Thyroid gland (tissue), 4 donors: ENCODE measurements around the gene MARK4. TPM values are rescaled to one million over a fixed set of nuclear protein-coding genes. Genes with fewer than 3 reads are reported as not detected.

Experiments used
- DNase-seq, 2 donors: peaks; one replicate each; pipeline ENCODE4 v3.0.0-alpha.2; 2019
- H3K27ac ChIP-seq, 3 donors: fragments of 200-600 bp; sonication (generic); 1 replicate in 2 of 3; 2 replicates in 1 of 3; pipeline ENCODE4 v1.5.1; 2016 to 2019; ENCODE audit warnings: mild to moderate bottlenecking in 1 of 3, moderate library complexity in 1 of 3
- H3K27me3 ChIP-seq: fragments of 200-600 bp; sonication (generic); one replicate; pipeline ENCODE4 v1.5.1; 2019
- H3K36me3 ChIP-seq, 2 donors: fragments of 200-600 bp; sonication (generic); one replicate each; pipeline ENCODE4 v1.5.1; 2016 to 2019
- H3K4me1 ChIP-seq, 2 donors: fragments of 200-600 bp; sonication (generic); one replicate each; pipeline ENCODE4 v1.5.1; 2017 to 2019
- H3K4me3 ChIP-seq, 3 donors: fragments of 200-600 bp; sonication (generic); replicated peaks in 1 of 3; 1 replicate in 2 of 3; 2 replicates in 1 of 3; pipeline ENCODE4 v1.5.1; 2016; ENCODE audit warnings: mild to moderate bottlenecking in 1 of 3
- H3K9me3 ChIP-seq: fragments of 200-600 bp; sonication (generic); one replicate; pipeline ENCODE4 v1.5.1; 2017
- CTCF ChIP-seq, 6 experiments: fragments of 200-600 bp in 3 of 6; fragments of 450-650 bp in 3 of 6; sonication (generic) in 3 of 6; IDR thresholded peaks; one replicate each; pipeline ENCODE4 v1.5.1; 2016 to 2019; ENCODE audit warnings: antibody characterized with exemption in 6 of 6, mild to moderate bottlenecking in 2 of 6, inconsistent platforms in 1 of 6, moderate library complexity in 1 of 6
- POLR2A ChIP-seq, 2 donors: fragments of 450-650 bp; IDR thresholded peaks; one replicate each; pipeline ENCODE4 v1.6.1; 2017; ENCODE audit warnings: antibody characterized with exemption in 2 of 2, mild to moderate bottlenecking in 2 of 2, moderate library complexity in 1 of 2
- WGBS, 2 donors: methylation state at CpG; one replicate each; pipeline ENCODE4 v1.1.5; 2017; 5-methylcytosine and 5-hydroxymethylcytosine counted together
- intact Hi-C: fragments of 100-400 bp; cut with DNase I; formaldehyde crosslinking; loops from one replicate; pipeline ENCODE4 v1.15.1; 2023
- total RNA-seq, 4 donors: library from RNA; depleted of rRNA; stranded (reverse); fragments of >200 nt; gene quantifications; one replicate each; pipeline ENCODE4 v1.2.3, GENCODE V29; 2016

Gene MARK4
- total RNA-seq, 4 donors from 2014 or later: 18.5 to 25.1 (median 22.1) TPM

- 20 to 34% methylated on average over 9 to 14 of the region's 14 CpGs for WGBS, 2 donors
- DNase-seq: no peak
These were observed 33.1 kb upstream of the MARK4 start for GRCh38 chr19:45217957-45218334.

GRCh38 chr19:45218426-45218825 lies 32.6 kb upstream of the MARK4 start:
- WGBS, 2 donors: 60 to 63% methylated on average over 4 of the region's 4 CpGs
- intact Hi-C loops: no loop called here
- no peaks in the 10 kb centered on the region for H3K36me3 ChIP-seq
- no peak overlapping the region for H3K27ac ChIP-seq
- H3K9me3 ChIP-seq: no peaks in the 10 kb centered on the region
- TF ChIP-seq CTCF (IDR thresholded peaks at IDR 0.05) (no peak), POLR2A (IDR thresholded peaks at IDR 0.05) (no peak)
- DNase-seq: no peak
- peaks cover 10% of the 10 kb centered on the region for H3K27me3 ChIP-seq
- H3K4me3 ChIP-seq: no peak overlapping the region
- H3K4me1 ChIP-seq: peaks cover 7 to 13% of the 10 kb centered on the region in 2 donors

More at GRCh38 chr19:45217957-45218334, 33.1 kb upstream of the MARK4 start:
- H3K4me3 ChIP-seq: no peak overlapping the region
- peaks cover 10% of the 10 kb centered on the region for H3K27me3 ChIP-seq
- no peak overlapping the region for H3K27ac ChIP-seq
- intact Hi-C loops: no loop called here
- peaks cover 7 to 16% of the 10 kb centered on the region in 2 donors for H3K4me1 ChIP-seq
- H3K36me3 ChIP-seq: no peaks in the 10 kb centered on the region
- TF ChIP-seq CTCF (IDR thresholded peaks at IDR 0.05): no peak
- no peak for TF ChIP-seq POLR2A (IDR thresholded peaks at IDR 0.05)
- no peaks in the 10 kb centered on the region for H3K9me3 ChIP-seq

- no peak overlapping the region for H3K27ac ChIP-seq
- no peak for DNase-seq
- no peaks in the 10 kb centered on the region for H3K36me3 ChIP-seq
- TF ChIP-seq CTCF (IDR thresholded peaks at IDR 0.05): no peak
- no peak for TF ChIP-seq POLR2A (IDR thresholded peaks at IDR 0.05)
- intact Hi-C loops: no loop called here
- WGBS, 2 donors: 61 to 63% methylated on average over 18 of the region's 18 CpGs
- H3K27me3 ChIP-seq: peaks cover 10% of the 10 kb centered on the region
- no peak overlapping the region for H3K4me3 ChIP-seq
- peaks cover 7 to 13% of the 10 kb centered on the region in 2 donors for H3K4me1 ChIP-seq
- H3K9me3 ChIP-seq: no peaks in the 10 kb centered on the region
These were observed 31.9 kb upstream of the MARK4 start for GRCh38 chr19:45218911-45219743.

GRCh38 chr19:45222724-45223123 lies 28.3 kb upstream of the MARK4 start:
- H3K4me3 ChIP-seq: no peak overlapping the region
- H3K9me3 ChIP-seq: no peaks in the 10 kb centered on the region
- intact Hi-C loops: no loop called here
- 86 to 93% methylated on average over 6 of the region's 6 CpGs for WGBS, 2 donors
- no peaks in the 10 kb centered on the region for H3K36me3 ChIP-seq
- H3K4me1 ChIP-seq: no peaks in the 10 kb centered on the region
- no peaks in the 10 kb centered on the region for H3K27me3 ChIP-seq
- no peak for DNase-seq
- no peak overlapping the region for H3K27ac ChIP-seq
- TF ChIP-seq CTCF (IDR thresholded peaks at IDR 0.05) (no peak), POLR2A (IDR thresholded peaks at IDR 0.05) (no peak)

- Histone ChIP-seq H3K4me3 (no peak overlapping the region), H3K27me3 (no peaks in the 10 kb centered on the region), H3K4me1 (no peaks in the 10 kb centered on the region), H3K9me3 (no peaks in the 10 kb centered on the region), H3K36me3 (no peaks in the 10 kb centered on the region), H3K27ac (no peak overlapping the region)
- 87 to 90% methylated on average over 5 of the region's 5 CpGs for WGBS, 2 donors
- intact Hi-C loops: no loop called here
- DNase-seq: no peak
- TF ChIP-seq POLR2A (IDR thresholded peaks at IDR 0.05) (no peak), CTCF (IDR thresholded peaks at IDR 0.05) (no peak)
These were observed 27.2 kb upstream of the MARK4 start for GRCh38 chr19:45223879-45224278.
